GM18951 (cell line): ENCODE measurements around the gene ST7.

ENCODE experiments used
- POLR2A ChIP-seq: IDR thresholded peaks from 4 replicates; pipeline ENCODE4 v1.6.1; 2011; ENCODE audit warnings: mild to moderate bottlenecking; ENCODE audit not compliant: insufficient read length, insufficient read depth; ENCODE audit errors: extremely low read depth
- in situ Hi-C: fragments of 300-500 bp; cut with MboI; formaldehyde crosslinking; loops from one replicate; pipeline ENCODE4 v1.12.0; 2022; ENCODE audit warnings: low sequenced_read_pairs, mixed read lengths, inconsistent platforms; ENCODE audit not compliant: unreplicated experiment

Gene ST7

DNA sequence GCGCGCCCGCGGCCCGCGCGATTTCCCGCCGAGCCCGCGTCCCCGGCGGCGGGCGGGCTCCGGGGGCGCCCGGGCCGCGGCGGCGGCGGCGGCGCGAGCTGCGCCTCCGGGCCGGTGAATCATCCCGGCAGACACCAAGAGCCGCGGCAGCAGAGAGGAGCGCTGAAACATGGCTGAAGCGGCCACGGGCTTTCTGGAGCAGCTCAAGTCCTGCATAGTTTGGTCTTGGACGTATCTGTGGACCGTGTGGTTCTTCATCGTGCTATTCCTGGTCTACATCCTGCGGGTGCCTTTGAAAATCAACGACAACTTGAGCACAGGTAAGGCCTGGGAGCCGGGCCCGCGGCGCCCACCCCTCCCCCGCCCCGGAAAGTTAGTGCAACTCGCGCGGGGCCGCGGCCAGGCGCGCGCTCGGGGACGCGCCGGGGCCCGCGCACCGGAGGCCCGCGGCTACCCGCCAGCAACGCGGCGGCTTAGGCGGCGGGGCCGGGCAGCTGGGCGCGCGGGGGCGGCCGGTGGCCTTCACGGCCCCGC is at the start of gene ST7:
ST7 (plus strand) TSS at position 130 of the 534 bp plus-strand sequence; CDS start at position 170, 40 bp downstream.
- peak; percentile 80 for TF ChIP-seq POLR2A
- in situ Hi-C loops, result no loop called here

GRCh38 chr7:116906391-116906790 is 46.9 kb upstream of the ST7 start:
- TF ChIP-seq POLR2A, result no peak
- in situ Hi-C loops, result no loop called here

GRCh38 chr7:116910383-116910782 is 42.9 kb upstream of the ST7 start:
- in situ Hi-C loops, result no loop called here
- no peak for TF ChIP-seq POLR2A

DNA sequence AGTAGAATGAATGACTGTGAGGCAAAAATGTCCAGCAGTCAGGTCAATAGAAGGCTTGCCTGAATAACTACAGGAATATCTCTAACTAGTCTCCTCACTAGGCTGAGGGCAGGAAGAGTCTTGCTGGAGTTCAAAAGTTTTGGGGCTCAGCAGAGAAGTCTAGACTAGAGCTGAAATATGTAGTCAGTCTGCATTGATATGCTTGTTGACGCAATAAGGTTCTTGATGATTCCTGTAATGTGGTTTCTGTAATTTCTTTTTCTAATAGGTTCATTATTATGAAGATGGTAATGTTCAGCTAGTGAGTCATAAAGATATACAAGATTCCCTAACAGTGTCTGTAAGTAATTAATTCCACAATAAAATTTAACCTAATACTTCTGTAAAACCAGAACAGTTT is 41.5 kb upstream of the ST7 start:
- no peak for TF ChIP-seq POLR2A
- in situ Hi-C loops, result no loop called here

- in situ Hi-C loops, result no loop called here
- no peak for TF ChIP-seq POLR2A
Measured at GRCh38 chr7:116912269-116912909, 40.9 kb upstream of the ST7 start.

DNA sequence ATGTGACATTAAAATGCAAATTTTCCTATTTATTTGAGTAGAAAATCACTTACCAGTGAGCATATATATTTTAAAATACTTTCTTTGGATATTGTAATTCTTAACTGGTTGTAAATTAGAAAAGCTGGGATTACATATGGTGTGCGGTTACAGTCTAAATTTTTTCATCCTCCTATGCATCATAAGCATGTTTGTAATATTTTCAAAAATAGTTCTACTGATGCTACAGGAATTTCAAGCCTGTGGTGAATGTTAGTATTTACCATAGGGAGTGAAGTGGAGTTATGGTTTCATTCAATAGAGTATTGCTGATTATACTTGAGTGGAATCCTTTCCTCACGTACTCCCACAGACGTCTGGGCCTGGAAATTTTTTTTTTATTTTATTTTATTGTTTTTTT is 34.6 kb upstream of the ST7 start:
- in situ Hi-C loops, result no loop called here
- no peak for TF ChIP-seq POLR2A

- in situ Hi-C loops, result no loop called here
- TF ChIP-seq POLR2A, result no peak
Measured at GRCh38 chr7:116920359-116920758, 32.9 kb upstream of the ST7 start.

DNA sequence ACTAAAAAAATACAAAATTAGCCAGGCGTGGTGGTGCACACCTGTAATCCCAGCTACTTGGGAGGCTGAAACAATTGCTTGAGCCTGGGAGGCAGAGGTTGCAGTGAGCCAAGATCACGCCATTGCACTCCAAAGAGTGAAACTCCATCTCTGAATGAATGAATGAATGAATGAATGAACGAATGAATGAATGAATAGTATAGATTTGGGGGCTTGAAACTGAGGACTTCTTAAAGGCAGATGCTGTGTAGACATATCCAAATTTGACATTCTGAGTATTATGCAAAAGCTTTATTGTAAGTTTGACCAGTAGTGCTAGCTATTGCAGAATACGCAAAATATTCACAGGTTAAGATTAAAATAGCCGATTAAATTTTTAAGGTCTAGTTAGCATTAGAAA is 30.8 kb upstream of the ST7 start:
- in situ Hi-C loops, result no loop called here
- TF ChIP-seq POLR2A, result no peak

- in situ Hi-C loops, result loop anchor here (25.0 kb wide), 1 partner anchor 463 kb away; no protein-coding TSS in a partner anchor
- TF ChIP-seq POLR2A, result no peak
Measured at GRCh38 chr7:116924741-116925140, 28.6 kb upstream of the ST7 start.

DNA sequence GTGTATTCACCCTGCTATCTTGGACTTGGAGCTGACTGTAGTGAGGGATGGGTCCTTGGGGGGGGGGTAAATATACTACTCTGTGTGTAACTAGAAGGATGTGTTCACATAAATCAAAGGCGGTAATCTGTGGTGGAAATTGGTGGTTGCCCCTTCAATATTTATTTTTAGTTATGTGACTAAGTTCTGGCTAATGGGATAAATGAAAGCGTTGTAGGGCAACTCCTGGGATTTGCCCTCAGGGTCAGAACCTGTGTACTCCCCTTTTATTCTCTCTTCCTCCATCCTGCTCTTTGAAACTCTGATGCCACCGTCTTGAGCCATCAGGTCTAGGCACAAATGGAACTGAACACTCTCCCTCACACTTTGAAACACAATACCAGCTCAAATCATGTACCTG is 24.3 kb upstream of the ST7 start:
- in situ Hi-C loops, result loop anchor here (25.0 kb wide), 1 partner anchor 458 kb away; no protein-coding TSS in a partner anchor
- no peak for TF ChIP-seq POLR2A

- TF ChIP-seq POLR2A, result no peak
- in situ Hi-C loops, result loop anchor here (10.0 to 25.0 kb wide), 2 partner anchors 195 to 457 kb away; no protein-coding TSS in a partner anchor
Measured at GRCh38 chr7:116929914-116930913, 23.1 kb upstream of the ST7 start.

- TF ChIP-seq POLR2A, result no peak
- in situ Hi-C loops, result loop anchor here (10.0 to 25.0 kb wide), 2 partner anchors 192 to 455 kb away; no protein-coding TSS in a partner anchor
Measured at GRCh38 chr7:116932566-116932965, 20.7 kb upstream of the ST7 start.

DNA sequence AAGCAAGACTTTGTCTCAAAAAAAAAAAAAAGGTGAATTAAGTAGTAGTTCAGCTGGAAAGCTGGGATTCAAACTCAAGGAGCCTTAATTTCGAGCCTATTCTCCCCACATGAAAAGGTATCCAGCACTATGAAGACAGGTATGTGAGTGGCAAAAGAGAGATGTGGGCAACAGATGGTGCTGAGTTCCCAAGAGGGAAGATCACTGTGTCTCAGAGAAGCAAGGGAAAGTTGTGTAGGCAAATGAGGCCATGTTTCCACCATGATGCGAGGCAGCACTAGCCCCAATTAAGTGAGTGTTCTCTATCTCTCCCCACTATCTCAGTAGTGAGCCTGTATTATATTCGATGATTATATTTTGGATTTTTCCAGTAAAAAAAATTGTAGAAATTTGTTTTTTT is 19.8 kb upstream of the ST7 start:
- in situ Hi-C loops, result loop anchor here (10.0 to 25.0 kb wide), 2 partner anchors 191 to 454 kb away; no protein-coding TSS in a partner anchor

More for the DNA sequence above, 19.8 kb upstream of the ST7 start:
- TF ChIP-seq POLR2A, result no peak
